CD4-positive, alpha-beta T cell (primary cell): ENCODE measurements around the gene SPATC1L. TPM values are rescaled to one million over a fixed set of nuclear protein-coding genes. Genes with fewer than 3 reads are reported as not detected.
A peak's percentile ranks its signal among the peaks of the same experiment; 100 is the strongest.

Experiments used
- ATAC-seq: fragments of 200-7000 bp; cut with Tn5 transposase; one replicate; pipeline ENCODE4 v1.10.0; 2022; ENCODE audit warnings: mild to moderate bottlenecking; ENCODE audit not compliant: poor library complexity
- CTCF ChIA-PET: fragments of 350-600 bp; sonication (Branson Sonifier 250); formaldehyde crosslinking; loops from one replicate; lab custom pipeline; 2021; ENCODE audit warnings: antibody characterized with exemption, inconsistent platforms; lab: Charles Lee
- POLR2A ChIA-PET: fragments of 350-600 bp; sonication (Branson Sonifier 250); formaldehyde crosslinking; loops from one replicate; lab custom pipeline; 2021; ENCODE audit warnings: antibody characterized with exemption, inconsistent platforms; lab: Charles Lee
- DNase-seq, 14 experiments: peaks; one replicate each; pipeline ENCODE4 v3.0.0-alpha.2; 2013 to 2020; ENCODE audit warnings: mixed read lengths in 2 of 14
- H3K27ac ChIP-seq, 2 donors: one replicate each; pipeline versions ENCODE4 v1.5.1 to v1.7.0; 2013; ENCODE audit warnings: low read length in 2 of 2, low read depth in 1 of 2, mild to moderate bottlenecking in 1 of 2
- H3K27me3 ChIP-seq, 2 experiments: 1 replicate in 1 of 2; 2 replicates in 1 of 2; pipeline versions ENCODE4 v1.6.1 to v1.7.0; 2013; ENCODE audit warnings: low read length in 2 of 2, control low read depth in 1 of 2, mild to moderate bottlenecking in 1 of 2, moderate library complexity in 1 of 2; ENCODE audit not compliant: insufficient read depth in 2 of 2, control insufficient read depth in 1 of 2
- H3K36me3 ChIP-seq: one replicate; pipeline ENCODE4 v1.6.1; 2013; ENCODE audit warnings: low read length, control low read depth; ENCODE audit not compliant: insufficient read depth
- H3K4me1 ChIP-seq: one replicate; pipeline ENCODE4 v1.6.1; 2013; ENCODE audit warnings: low read length, control low read depth; ENCODE audit not compliant: insufficient read depth
- H3K4me3 ChIP-seq: one replicate; pipeline ENCODE4 v1.5.1; 2013; ENCODE audit warnings: mild to moderate bottlenecking, low read length, moderate library complexity
- H3K9me3 ChIP-seq, 2 experiments: 1 replicate in 1 of 2; 2 replicates in 1 of 2; pipeline versions ENCODE4 v1.6.1 to v1.7.0; 2013; ENCODE audit warnings: low read length in 2 of 2, mild to moderate bottlenecking in 2 of 2, control low read depth in 1 of 2, moderate library complexity in 1 of 2; ENCODE audit not compliant: control insufficient read depth in 1 of 2, insufficient read depth in 1 of 2
- H3K27ac Mint-ChIP-seq: one replicate; pipeline ENCODE4 v1.8.0; 2020; ENCODE audit warnings: mixed read lengths
- H3K27me3 Mint-ChIP-seq: one replicate; pipeline ENCODE4 v1.8.0; 2021; ENCODE audit warnings: mixed read lengths
- H3K36me3 Mint-ChIP-seq: one replicate; pipeline ENCODE4 v1.8.0; 2021; ENCODE audit warnings: low read depth, mixed read lengths
- H3K4me1 Mint-ChIP-seq: one replicate; pipeline ENCODE4 v1.8.0; 2021; ENCODE audit warnings: low read depth, mixed read lengths
- H3K4me3 Mint-ChIP-seq: one replicate; pipeline ENCODE4 v1.8.0; 2020; ENCODE audit warnings: mild to moderate bottlenecking, mixed read lengths
- H3K9me3 Mint-ChIP-seq: one replicate; pipeline ENCODE4 v1.8.0; 2020; ENCODE audit warnings: mixed read lengths
- CTCF ChIP-seq: fragments of 200-600 bp; IDR thresholded peaks from one replicate; pipeline ENCODE4 v1.8.0; 2022; ENCODE audit warnings: antibody characterized with exemption, mild to moderate bottlenecking
- intact Hi-C, 2 experiments: fragments of 100-400 bp; cut with DNase I in 1 of 2; cut with micrococcal nuclease in 1 of 2; formaldehyde crosslinking; loops; one replicate each; pipeline versions ENCODE4 v1.15.1 to v1.9.0; 2023 to 2025; cut with DNase I, micrococcal nuclease
- total RNA-seq, 174 experiments: library from RNA in 2 of 174; stranded (reverse) in 2 of 174; gene quantifications; one replicate each; pipeline ENCODE4 v1.2.3 and lab custom pipeline; 2021 to 2026

The SPATC1L gene
- total RNA-seq, 2 experiments from 2014 or later = 2.8 to 3.0 TPM

- ChIA-PET POLR2A (no interaction called here), CTCF (no interaction called here)
- Histone ChIP-seq H3K4me1 (no peaks in the 10 kb centered on the region), H3K27ac (no peak overlapping the region), H3K9me3 (peaks cover 0 to 30% of the 10 kb centered on the region in 2 experiments), H3K4me3 (no peak overlapping the region), H3K27me3 (no peaks in the 10 kb centered on the region), H3K36me3 (peaks cover 2% of the 10 kb centered on the region)
- peak in 2 of 14 experiments; percentile 4 to 20 for DNase-seq
- Mint-ChIP-seq H3K4me3 (no peak overlapping the region), H3K27ac (no peak overlapping the region), H3K4me1 (no peaks in the 10 kb centered on the region), H3K9me3 (no peaks in the 10 kb centered on the region), H3K36me3 (peaks cover 5% of the 10 kb centered on the region), H3K27me3 (no peaks in the 10 kb centered on the region)
- TF ChIP-seq CTCF = no peak
- ATAC-seq = no peak
- intact Hi-C loops = no loop called here
These were observed 71.5 kb downstream of the SPATC1L start for GRCh38 chr21:46112725-46113215.

GRCh38 chr21:46111857-46112724 lies 72.2 kb downstream of the SPATC1L start:
- no peak for TF ChIP-seq CTCF
- DNase-seq = peak in 3 of 14 experiments; percentile 2 to 27 (median 19)
- Histone ChIP-seq H3K4me1 (no peaks in the 10 kb centered on the region), H3K9me3 (peaks cover 0 to 30% of the 10 kb centered on the region in 2 experiments), H3K27me3 (no peaks in the 10 kb centered on the region), H3K27ac (no peak overlapping the region), H3K36me3 (peaks cover 2% of the 10 kb centered on the region), H3K4me3 (no peak overlapping the region)
- intact Hi-C loops = no loop called here
- peaks cover 5% of the 10 kb centered on the region for H3K36me3 Mint-ChIP-seq
- ChIA-PET CTCF (no interaction called here), POLR2A (no interaction called here)
- no peaks in the 10 kb centered on the region for H3K4me1 Mint-ChIP-seq
- no peaks in the 10 kb centered on the region for H3K27me3 Mint-ChIP-seq
- H3K9me3 Mint-ChIP-seq = no peaks in the 10 kb centered on the region
- H3K4me3 Mint-ChIP-seq = no peak overlapping the region
- no peak overlapping the region for H3K27ac Mint-ChIP-seq
- no peak for ATAC-seq

GRCh38 chr21:46111193-46111571 lies 73.1 kb downstream of the SPATC1L start:
- no peak for ATAC-seq
- CTCF ChIA-PET = no interaction called here
- H3K36me3 ChIP-seq = peaks cover 2% of the 10 kb centered on the region
- Mint-ChIP-seq H3K4me1 (no peaks in the 10 kb centered on the region), H3K9me3 (no peaks in the 10 kb centered on the region), H3K27ac (no peak overlapping the region), H3K36me3 (peaks cover 5% of the 10 kb centered on the region), H3K27me3 (no peaks in the 10 kb centered on the region), H3K4me3 (no peak overlapping the region)
- DNase-seq = peak in 1 of 14 experiments; percentile 7
- no peaks in the 10 kb centered on the region for H3K27me3 ChIP-seq
- no peak overlapping the region for H3K4me3 ChIP-seq
- no peak for TF ChIP-seq CTCF
- H3K4me1 ChIP-seq = no peaks in the 10 kb centered on the region
- H3K9me3 ChIP-seq = peaks cover 0 to 27% of the 10 kb centered on the region in 2 experiments
- POLR2A ChIA-PET = no interaction called here
- H3K27ac ChIP-seq = no peak overlapping the region
- intact Hi-C loops = no loop called here

Other genes starting within 250 kb of the SPATC1L start
- 1 to 10 TPM; 8.0 to 8.5 TPM for gene COL6A1, start 202.7 kb downstream of the SPATC1L start, total RNA-seq
- gene COL6A2, start 86.3 kb downstream of the SPATC1L start, total RNA-seq = 10 to 100 TPM; 24.1 to 26.4 TPM
- under 1 TPM; 0.17 to 0.44 TPM for gene FTCD, start 28.9 kb downstream of the SPATC1L start, total RNA-seq
- gene LSS, start 44.3 kb upstream of the SPATC1L start, total RNA-seq = 10 to 100 TPM; 30.4 TPM
- 10 to 100 TPM; 94.3 to 96.5 TPM for gene MCM3AP, start 101.2 kb upstream of the SPATC1L start, total RNA-seq
- 10 to 100 TPM; 10.6 to 14.8 TPM for gene YBEY, start 101.9 kb upstream of the SPATC1L start, total RNA-seq
- gene C21orf58, start 139.4 kb upstream of the SPATC1L start, total RNA-seq = 1 to 10 TPM; 2.0 to 2.8 TPM
- gene PCNT, start 139.7 kb upstream of the SPATC1L start, total RNA-seq = 10 to 100 TPM; 54.4 to 55.5 TPM